HEK293 (cell line): Measurements from ENCODE around the gene MIA2.

Experiments
- CTCF ChIP-seq: fragments of 450-650 bp; formaldehyde crosslinking; IDR thresholded peaks from 2 replicates; pipeline ENCODE4 v1.5.1; 2016; ENCODE audit warnings: missing biosample characterization, missing genetic modification characterization
- GLIS1 ChIP-seq: fragments of 450-650 bp; formaldehyde crosslinking; IDR thresholded peaks from 2 replicates; pipeline ENCODE4 v1.5.1; 2016; ENCODE audit warnings: missing biosample characterization, missing genetic modification characterization
- ZBTB20 ChIP-seq: fragments of 450-650 bp; formaldehyde crosslinking; IDR thresholded peaks from 2 replicates; pipeline ENCODE4 v1.5.1; 2016; ENCODE audit warnings: missing biosample characterization, missing genetic modification characterization
- ZNF16 ChIP-seq: fragments of 450-650 bp; formaldehyde crosslinking; IDR thresholded peaks from 2 replicates; pipeline ENCODE4 v1.5.1; 2016; ENCODE audit warnings: low read depth, missing biosample characterization, missing genetic modification characterization
- ZNF26 ChIP-seq: fragments of 450-650 bp; formaldehyde crosslinking; IDR thresholded peaks from 2 replicates; pipeline ENCODE4 v1.5.1; 2016; ENCODE audit warnings: missing biosample characterization, missing genetic modification characterization
- ZNF398 ChIP-seq: fragments of 450-650 bp; formaldehyde crosslinking; IDR thresholded peaks from 2 replicates; pipeline ENCODE4 v1.5.1; 2017; ENCODE audit warnings: missing biosample characterization, missing genetic modification characterization
- ZNF433 ChIP-seq: fragments of 450-650 bp; formaldehyde crosslinking; IDR thresholded peaks from 2 replicates; pipeline ENCODE4 v1.5.1; 2016; ENCODE audit warnings: missing biosample characterization, missing genetic modification characterization, low read depth

GRCh38 chr14:39395555-39396254, 162.0 kb downstream of the MIA2 start:
- TF ChIP-seq GLIS1 (no peak), ZBTB20 (tag by site-specific recombination) (no peak), ZNF398 (tag by site-specific recombination) (no peak), ZNF26 (tag by site-specific recombination) (no peak), ZNF433 (no peak), ZNF16 (tag by site-specific recombination) (no peak), CTCF (tag by site-specific recombination) (no peak)
